HepG2 (cell line): ENCODE data around the gene CTNND1. TPM values are rescaled to one million over a fixed set of nuclear protein-coding genes. Genes with fewer than 3 reads are reported as not detected.

Source experiments
- ATAC-seq: fragments of 200-7000 bp; cut with Tn5 transposase; 3 replicates; pipeline ENCODE4 v1.9.1; 2020; ENCODE audit warnings: mild to moderate bottlenecking, moderate library complexity
- BruUV-seq: library from RNA; stranded (reverse); fragments of 400-500 nt; replicated peaks from 2 replicates; lab custom pipeline; 2021; lab: Mats Ljungman, UMichigan
- CTCF ChIA-PET: fragments of 300-600 bp; formaldehyde crosslinking; extraction: SDS; loops from one replicate; lab custom pipeline; 2021; ENCODE audit warnings: low total read pairs, inconsistent platforms, low intra/inter-chr PET ratio; lab: Yijun Ruan, JAX
- POLR2A ChIA-PET: fragments of 350-600 bp; sonication (Branson Sonifier 250); formaldehyde crosslinking; loops from one replicate; lab custom pipeline; 2020; ENCODE audit warnings: antibody characterized with exemption, inconsistent platforms; lab: Yijun Ruan, JAX
- DNase-seq: peaks from one replicate; pipeline ENCODE4 v3.0.0-alpha.2; 2015; ENCODE audit warnings: low spot score
- FAIRE-seq: peaks from 3 replicates; lab custom pipeline; 2011; peaks lifted over from hg19 to GRCh38; lab: Jason Lieb, UNC
- H2AFZ ChIP-seq: one replicate; pipeline ENCODE4 v1.6.1; 2011; ENCODE audit warnings: low read length, inconsistent platforms
- H3K27ac ChIP-seq: fragments of 300-600 bp; 3 replicates; pipeline ENCODE4 v1.8.0; 2011; ENCODE audit warnings: mixed run types, mild to moderate bottlenecking, mixed read lengths, low read length, inconsistent platforms; ENCODE audit not compliant: insufficient read depth; ENCODE audit errors: extremely low read length
- H3K27me3 ChIP-seq, 2 experiments: fragments of 200-600 bp in 1 of 2; 2 replicates in 1 of 2; 3 replicates in 1 of 2; pipeline versions ENCODE4 v1.6.0 to v1.8.0; 2011; ENCODE audit warnings: low read length in 2 of 2, mild to moderate bottlenecking in 2 of 2, moderate library complexity in 2 of 2, inconsistent platforms in 1 of 2; ENCODE audit not compliant: insufficient read depth in 2 of 2, control insufficient read depth in 1 of 2
- H3K36me3 ChIP-seq, 2 experiments: fragments of 200-600 bp in 1 of 2; replicated peaks in 1 of 2; 2 replicates in 1 of 2; 3 replicates in 1 of 2; pipeline versions ENCODE4 v1.5.1 to v1.8.0; 2011; ENCODE audit warnings: low read length in 2 of 2, inconsistent platforms in 1 of 2; ENCODE audit not compliant: insufficient read depth in 2 of 2, control insufficient read depth in 1 of 2
- H3K4me1 ChIP-seq: 2 replicates; pipeline ENCODE4 v1.5.1; 2012; ENCODE audit warnings: low read length, inconsistent platforms; ENCODE audit not compliant: insufficient read depth
- H3K4me2 ChIP-seq: 2 replicates; pipeline ENCODE4 v1.6.0; 2011; ENCODE audit warnings: low read depth, low read length, inconsistent platforms
- H3K4me3 ChIP-seq, 3 experiments: fragments of 200-600 bp in 1 of 3; sonication (generic), shearing (Covaris generic) in 1 of 3; replicated peaks in 1 of 3; 2 replicates each; pipeline ENCODE4 v1.5.1; 2011 to 2016; ENCODE audit warnings: low read length in 3 of 3, inconsistent platforms in 2 of 3, low read depth in 2 of 3, mild to moderate bottlenecking in 2 of 3, control low read depth in 1 of 3, mixed read lengths in 1 of 3; ENCODE audit not compliant: insufficient read depth in 1 of 3
- H3K79me2 ChIP-seq: one replicate; pipeline ENCODE4 v1.6.1; 2011; ENCODE audit warnings: low read length, inconsistent platforms; ENCODE audit not compliant: insufficient read depth
- H3K9ac ChIP-seq: 2 replicates; pipeline ENCODE4 v1.6.0; 2011; ENCODE audit warnings: mild to moderate bottlenecking, low read depth, low read length, inconsistent platforms; ENCODE audit not compliant: insufficient read depth
- H3K9me3 ChIP-seq: 2 replicates; pipeline ENCODE4 v1.5.1; 2012; ENCODE audit warnings: mild to moderate bottlenecking, low read length
- H4K20me1 ChIP-seq: 2 replicates; pipeline ENCODE4 v1.6.0; 2011; ENCODE audit warnings: inconsistent platforms, mild to moderate bottlenecking, low read length, moderate library complexity; ENCODE audit not compliant: insufficient read depth
- ADNP ChIP-seq: sonication (generic); formaldehyde crosslinking; IDR thresholded peaks from 2 replicates; pipeline ENCODE4 v1.4.0; 2020; ENCODE audit warnings: missing genetic modification reagents
- EP300 ChIP-seq, 3 experiments: sonication (generic) in 1 of 3; formaldehyde crosslinking in 1 of 3; IDR thresholded peaks; 2 replicates each; pipeline versions ENCODE4 v1.5.1 to v1.6.1; 2011 to 2020; ENCODE audit warnings: low read depth in 2 of 3, low read length in 2 of 3, borderline replicate concordance in 1 of 3, improper control_type of control experiment in 1 of 3, mild to moderate bottlenecking in 1 of 3, missing genetic modification reagents in 1 of 3, moderate library complexity in 1 of 3
- FOXM1 ChIP-seq: sonication (generic); formaldehyde crosslinking; IDR thresholded peaks from 2 replicates; pipeline ENCODE4 v1.5.0; 2020; ENCODE audit warnings: missing genetic modification reagents
- KAT2B ChIP-seq: fragments of 150-350 bp; IDR thresholded peaks from 2 replicates; pipeline ENCODE4 v1.6.1; 2014; ENCODE audit warnings: low read depth, low read length, borderline replicate concordance
- KDM6A ChIP-seq: IDR thresholded peaks from 2 replicates; pipeline ENCODE4 v1.6.1; 2016; ENCODE audit warnings: low read depth
- NR2F1 ChIP-seq, 2 experiments: fragments of 450-650 bp in 1 of 2; formaldehyde crosslinking in 1 of 2; IDR thresholded peaks; 2 replicates each; pipeline versions ENCODE4 v1.5.0 to v1.6.1; 2016 to 2020; ENCODE audit warnings: mild to moderate bottlenecking in 1 of 2, missing compliant biosample characterization in 1 of 2, missing genetic modification reagents in 1 of 2, moderate library complexity in 1 of 2
- PLRG1 ChIP-seq: fragments of 450-650 bp; conservative IDR thresholded peaks from 2 replicates; pipeline ENCODE4 v1.6.1; 2016
- RBFOX2 ChIP-seq: fragments of 200-400 bp; formaldehyde crosslinking; IDR thresholded peaks from 2 replicates; pipeline ENCODE4 v1.6.1; 2017; ENCODE audit warnings: low read depth, mild to moderate bottlenecking, low read length
- ZIK1 ChIP-seq: sonication (generic); formaldehyde crosslinking; IDR thresholded peaks from 2 replicates; pipeline ENCODE4 v1.5.0; 2020; ENCODE audit warnings: mild to moderate bottlenecking, low read depth, missing genetic modification reagents, borderline replicate concordance
- ZKSCAN8 ChIP-seq: IDR thresholded peaks from 2 replicates; pipeline ENCODE4 v1.6.1; 2016; ENCODE audit warnings: borderline replicate concordance, missing genetic modification reagents, missing compliant biosample characterization
- ZNF235 ChIP-seq: sonication (generic); formaldehyde crosslinking; IDR thresholded peaks from 2 replicates; pipeline ENCODE4 v1.8.1; 2023; ENCODE audit warnings: mild to moderate bottlenecking, missing genetic modification reagents, borderline replicate concordance
- ZNF878 ChIP-seq: sonication (generic); formaldehyde crosslinking; IDR thresholded peaks from 2 replicates; pipeline ENCODE4 v1.8.1; 2023; ENCODE audit warnings: mild to moderate bottlenecking, missing genetic modification reagents, moderate library complexity
- WGBS: methylation state at CpG from one replicate; pipeline ENCODE4 v1.1.6; 2017; ENCODE audit warnings: low lambda C conversion rate; 5-methylcytosine and 5-hydroxymethylcytosine counted together
- in situ Hi-C: cut with HindIII; loops from 2 replicates; pipeline ENCODE4 v1.10.0; 2017; ENCODE audit warnings: low pct_unique_long_range_greater_than_20kb; ENCODE audit not compliant: extremely low pct_ligation_motif_present
- intact Hi-C: fragments of 100-400 bp; cut with micrococcal nuclease; formaldehyde crosslinking; loops from one replicate; pipeline ENCODE4 v1.10.0; 2022; ENCODE audit not compliant: unreplicated experiment
- polyA plus RNA-seq, 8 experiments: library from polyadenylated mRNA; depleted of rRNA in 3 of 8; stranded (reverse) in 7 of 8; unstranded in 1 of 8; fragments of >200 nt; fragmentation: Illumina TruSeq in 4 of 8; extraction: Trizol in 4 of 8; gene quantifications; 2 replicates each; pipeline versions ENCODE4 v1.2.1 to v1.2.3, GENCODE V29; 2011 to 2016; ENCODE audit warnings: low read depth in 4 of 8, missing spikeins in 1 of 8, mixed read lengths in 1 of 8; ENCODE audit not compliant: insufficient read depth in 1 of 8
- total RNA-seq, 5 experiments: library from RNA; depleted of rRNA; stranded (reverse); fragments of >200 nt; fragmentation: Illumina TruSeq; extraction: Trizol; gene quantifications; 2 replicates each; pipeline ENCODE4 v1.2.3, GENCODE V29; 2016; ENCODE audit warnings: low read depth in 1 of 5
- TF ChIP-seq, protein P1 (sequence below): IDR thresholded peaks from 2 replicates; pipeline ENCODE4 v1.6.1; 2016; ENCODE audit warnings: missing compliant biosample characterization, missing genetic modification reagents, borderline replicate concordance
- TF ChIP-seq, protein P2 (sequence below): sonication (generic); formaldehyde crosslinking; IDR thresholded peaks from 2 replicates; pipeline ENCODE4 v1.4.0; 2020; ENCODE audit warnings: missing genetic modification reagents

The CTNND1 gene
- total and polyA plus RNA-seq, 2 of the 13 experiments (the other 11 are each of a cell fraction or from before 2014, with no cell fraction given): 117 to 128 TPM

DNA sequence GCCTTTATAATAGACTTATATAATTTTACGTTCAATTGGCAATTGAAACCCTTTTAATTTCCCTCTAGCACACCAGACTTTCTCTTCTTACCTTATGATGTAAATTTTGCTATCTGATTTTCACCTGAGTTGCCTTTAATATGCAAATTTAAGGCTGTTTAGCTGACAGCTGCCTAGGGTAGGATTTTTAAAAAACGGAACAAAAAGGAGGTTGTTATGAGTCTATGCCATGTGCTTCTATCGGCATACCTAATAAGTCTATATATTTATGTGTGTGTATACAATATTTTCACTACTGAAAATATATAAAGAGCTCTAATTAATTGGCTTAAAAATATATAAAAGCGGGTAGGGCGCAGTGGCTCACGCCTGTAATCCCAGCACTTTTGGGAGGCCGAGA is 32.1 kb upstream of the CTNND1 start:
- Histone ChIP-seq H3K36me3 (peaks cover 6 to 12% of the 10 kb centered on the region in 2 experiments; a peak in 4 of 5 replicates), H4K20me1 (peaks cover 3% of the 10 kb centered on the region; the same call in 1 of the 2 replicates), H3K9ac (no peak overlapping the region), H3K4me1 (no peaks in the 10 kb centered on the region), H3K9me3 (no peaks in the 10 kb centered on the region), H3K27me3 (no peaks in the 10 kb centered on the region), H3K4me3 (no peak overlapping the region), H3K4me2 (no peak overlapping the region), H3K27ac (no peak overlapping the region), H3K79me2 (peaks cover 52% of the 10 kb centered on the region), H2AFZ (no peak overlapping the region)
- FAIRE-seq (no peak), DNase-seq (no peak), ATAC-seq (no peak)
- BruUV-seq: no TSS peak
- POLR2A ChIA-PET: no interaction called here
- CTCF ChIA-PET: no interaction called here
- intact Hi-C loops (no loop called here), in situ Hi-C loops (no loop called here)
- TF ChIP-seq KDM6A (CRISPR knock-in tag): no peak
- no peak for TF ChIP-seq ZKSCAN8
- no peak for TF ChIP-seq KAT2B
- TF ChIP-seq, protein P1, sequence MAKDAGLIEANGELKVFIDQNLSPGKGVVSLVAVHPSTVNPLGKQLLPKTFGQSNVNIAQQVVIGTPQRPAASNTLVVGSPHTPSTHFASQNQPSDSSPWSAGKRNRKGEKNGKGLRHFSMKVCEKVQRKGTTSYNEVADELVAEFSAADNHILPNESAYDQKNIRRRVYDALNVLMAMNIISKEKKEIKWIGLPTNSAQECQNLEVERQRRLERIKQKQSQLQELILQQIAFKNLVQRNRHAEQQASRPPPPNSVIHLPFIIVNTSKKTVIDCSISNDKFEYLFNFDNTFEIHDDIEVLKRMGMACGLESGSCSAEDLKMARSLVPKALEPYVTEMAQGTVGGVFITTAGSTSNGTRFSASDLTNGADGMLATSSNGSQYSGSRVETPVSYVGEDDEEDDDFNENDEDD (CRISPR knock-in tag): no peak
- TF ChIP-seq ZIK1 (CRISPR knock-in tag): no peak
- TF ChIP-seq ZNF235 (CRISPR knock-in tag): no peak
- no peak for TF ChIP-seq RBFOX2
- TF ChIP-seq, protein P2, sequence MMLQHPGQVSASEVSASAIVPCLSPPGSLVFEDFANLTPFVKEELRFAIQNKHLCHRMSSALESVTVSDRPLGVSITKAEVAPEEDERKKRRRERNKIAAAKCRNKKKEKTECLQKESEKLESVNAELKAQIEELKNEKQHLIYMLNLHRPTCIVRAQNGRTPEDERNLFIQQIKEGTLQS (CRISPR knock-in tag): no peak
- no peak for TF ChIP-seq PLRG1
- no peak for TF ChIP-seq NR2F1 (CRISPR knock-in tag; IDR thresholded peaks at IDR 0.05)
- TF ChIP-seq ADNP: no peak
- no peak for TF ChIP-seq FOXM1
- no peak for TF ChIP-seq ZNF878 (CRISPR knock-in tag)
- TF ChIP-seq EP300 (IDR thresholded peaks at IDR 0.05; ENCODE audit: low read depth in 2 of 2, low read length in 2 of 2): no peak
- no peak for TF ChIP-seq EP300 (CRISPR knock-in tag; IDR thresholded peaks at IDR 0.05; ENCODE audit: borderline replicate concordance)
- 98% methylated on average over 7 of the region's 7 CpGs for whole genome bisulfite sequencing
